Upper lobe of left lung (tissue), 6 donors: ENCODE results near the gene BTBD7. TPM values are rescaled to one million over a fixed set of nuclear protein-coding genes. Genes with fewer than 3 reads are reported as not detected.

Source experiments
- ATAC-seq, 2 donors: fragments of 200-7000 bp; cut with Tn5 transposase; one replicate each; pipeline ENCODE4 v1.9.1; 2022; ENCODE audit warnings: mild to moderate bottlenecking in 2 of 2, moderate library complexity in 2 of 2; ENCODE audit not compliant: low FRiP score in 2 of 2
- DNase-seq, 2 donors: peaks; one replicate each; pipeline ENCODE4 v3.0.0-alpha.2; 2019 to 2020
- H3K27ac ChIP-seq, 4 donors: fragments of 200-600 bp; sonication (generic); one replicate each; pipeline ENCODE4 v1.5.1; 2016 to 2019
- H3K27me3 ChIP-seq, 4 donors: fragments of 200-600 bp; sonication (generic); one replicate each; pipeline ENCODE4 v1.5.1; 2017 to 2019
- H3K36me3 ChIP-seq, 4 donors: fragments of 200-600 bp; sonication (generic); one replicate each; pipeline ENCODE4 v1.5.1; 2016 to 2019
- H3K4me1 ChIP-seq, 4 donors: fragments of 200-600 bp; sonication (generic); one replicate each; pipeline ENCODE4 v1.5.1; 2018 to 2019
- H3K4me3 ChIP-seq, 4 donors: fragments of 200-600 bp; sonication (generic); one replicate each; pipeline ENCODE4 v1.5.1; 2017 to 2019; ENCODE audit warnings: mild to moderate bottlenecking in 2 of 4, moderate library complexity in 1 of 4
- H3K9me3 ChIP-seq, 4 donors: fragments of 200-600 bp; sonication (generic); one replicate each; pipeline ENCODE4 v1.5.1; 2018 to 2019
- EP300 ChIP-seq, 4 donors: sonication (generic); formaldehyde crosslinking; IDR thresholded peaks; one replicate each; pipeline ENCODE4 v1.5.1; 2017; ENCODE audit warnings: antibody characterized with exemption in 4 of 4, control low read depth in 2 of 4
- POLR2A ChIP-seq, 4 donors: fragments of 450-650 bp; IDR thresholded peaks; one replicate each; pipeline ENCODE4 v1.5.1; 2016 to 2017; ENCODE audit warnings: antibody characterized with exemption in 4 of 4, mild to moderate bottlenecking in 2 of 4
- POLR2AphosphoS5 ChIP-seq, 2 donors: sonication (generic); formaldehyde crosslinking; IDR thresholded peaks; one replicate each; pipeline ENCODE4 v1.5.1; 2017; ENCODE audit warnings: antibody characterized with exemption in 2 of 2
- WGBS, 2 donors: methylation state at CpG; one replicate each; pipeline ENCODE4 v1.1.5; 2017 to 2018; 5-methylcytosine and 5-hydroxymethylcytosine counted together
- total RNA-seq, 6 donors: library from RNA; depleted of rRNA in 4 of 6; stranded (reverse); fragments of >200 nt in 4 of 6; gene quantifications; one replicate each; pipeline versions ENCODE4 v1.1.0 to v1.2.1, GENCODE V29; 2016 to 2021
- TF ChIP-seq, protein P1 (sequence below), 6 experiments: fragments of 450-650 bp in 4 of 6; fragments of 200-600 bp in 2 of 6; sonication (generic) in 2 of 6; IDR thresholded peaks; one replicate each; pipeline ENCODE4 v1.5.1; 2016 to 2019; ENCODE audit warnings: antibody characterized with exemption in 6 of 6
- donor health status: DM: no; HTN: no; CAD: no; lungs with moderate emphysema.
- donor health status: DM: no; HTN: yes; CAD: no; lungs with severe emphysema.

Gene BTBD7
- total RNA-seq, 6 donors from 2014 or later, result 15.1 to 46.1 (median 36.9) TPM

DNA sequence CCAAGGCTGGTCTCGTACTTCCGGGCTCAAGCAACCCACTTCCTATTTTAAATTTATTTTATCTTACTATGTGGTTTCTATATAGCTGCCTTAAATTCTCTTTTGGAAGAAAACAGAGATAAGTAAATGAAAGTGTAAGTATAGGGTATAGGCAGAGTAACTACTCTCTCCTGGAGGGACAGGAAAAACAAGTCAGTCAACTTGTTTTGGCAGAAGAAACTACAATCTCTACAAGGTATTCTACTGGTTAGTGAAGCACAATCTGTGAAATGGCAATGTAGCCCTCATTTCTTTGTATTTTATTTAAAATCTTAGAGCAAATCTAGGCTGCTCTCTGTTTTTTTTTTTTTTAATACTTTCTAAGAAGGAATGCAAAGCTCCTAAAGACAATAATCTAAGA lies 70.4 kb downstream of the BTBD7 start:
- DNase-seq (no peak), ATAC-seq (no peak)
- Histone ChIP-seq H3K36me3 (peaks cover 0 to 26% (median 15%) of the 10 kb centered on the region in 4 donors), H3K27ac (no peak overlapping the region), H3K4me1 (no peaks in the 10 kb centered on the region), H3K9me3 (no peaks in the 10 kb centered on the region), H3K27me3 (no peaks in the 10 kb centered on the region), H3K4me3 (no peak overlapping the region)
- WGBS, 2 donors, result 79 to 84% methylated on average over 2 of the region's 2 CpGs
- TF ChIP-seq, protein P1, sequence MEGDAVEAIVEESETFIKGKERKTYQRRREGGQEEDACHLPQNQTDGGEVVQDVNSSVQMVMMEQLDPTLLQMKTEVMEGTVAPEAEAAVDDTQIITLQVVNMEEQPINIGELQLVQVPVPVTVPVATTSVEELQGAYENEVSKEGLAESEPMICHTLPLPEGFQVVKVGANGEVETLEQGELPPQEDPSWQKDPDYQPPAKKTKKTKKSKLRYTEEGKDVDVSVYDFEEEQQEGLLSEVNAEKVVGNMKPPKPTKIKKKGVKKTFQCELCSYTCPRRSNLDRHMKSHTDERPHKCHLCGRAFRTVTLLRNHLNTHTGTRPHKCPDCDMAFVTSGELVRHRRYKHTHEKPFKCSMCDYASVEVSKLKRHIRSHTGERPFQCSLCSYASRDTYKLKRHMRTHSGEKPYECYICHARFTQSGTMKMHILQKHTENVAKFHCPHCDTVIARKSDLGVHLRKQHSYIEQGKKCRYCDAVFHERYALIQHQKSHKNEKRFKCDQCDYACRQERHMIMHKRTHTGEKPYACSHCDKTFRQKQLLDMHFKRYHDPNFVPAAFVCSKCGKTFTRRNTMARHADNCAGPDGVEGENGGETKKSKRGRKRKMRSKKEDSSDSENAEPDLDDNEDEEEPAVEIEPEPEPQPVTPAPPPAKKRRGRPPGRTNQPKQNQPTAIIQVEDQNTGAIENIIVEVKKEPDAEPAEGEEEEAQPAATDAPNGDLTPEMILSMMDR (IDR thresholded peaks at IDR 0.05), result no peak
- TF ChIP-seq POLR2A (IDR thresholded peaks at IDR 0.05) (no peak), EP300 (IDR thresholded peaks at IDR 0.05) (no peak), POLR2AphosphoS5 (IDR thresholded peaks at IDR 0.05) (no peak)

DNA sequence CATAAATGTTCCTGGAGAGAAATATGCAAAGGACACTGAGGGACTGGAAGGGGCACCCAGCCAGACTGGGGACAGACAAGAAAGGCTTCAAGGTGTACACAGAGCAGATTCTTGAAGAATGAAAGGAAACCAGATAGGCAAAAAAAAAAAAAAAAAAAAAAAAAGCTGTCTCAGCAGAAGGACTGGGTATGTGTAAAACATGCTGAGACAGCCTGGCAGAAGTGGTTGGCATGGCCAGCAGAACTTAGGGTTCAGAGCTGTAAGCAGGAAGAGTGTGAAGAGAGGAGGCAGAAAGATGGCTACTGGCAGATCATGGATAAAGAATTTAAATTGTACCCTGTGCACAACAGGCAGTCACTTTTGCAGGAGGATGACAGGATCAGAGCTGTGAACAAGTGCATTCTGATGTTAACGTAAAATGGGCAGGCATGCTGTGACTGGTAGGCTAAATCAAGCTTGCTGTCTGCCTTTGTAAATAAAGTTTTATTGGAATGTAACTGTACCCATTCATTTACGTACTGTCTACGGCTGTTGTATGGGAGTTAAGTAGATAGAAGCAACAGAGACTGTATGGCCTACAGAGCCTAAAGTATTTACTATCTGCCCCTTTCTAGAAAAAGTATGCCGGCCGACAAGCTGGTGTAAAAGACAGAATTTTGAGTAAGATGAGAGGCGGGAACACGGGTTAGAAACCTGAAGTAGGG lies 83.6 kb downstream of the BTBD7 start:
- no peaks in the 10 kb centered on the region for H3K9me3 ChIP-seq
- ATAC-seq (no peak), DNase-seq (no peak)
- TF ChIP-seq EP300 (IDR thresholded peaks at IDR 0.05) (no peak), POLR2A (IDR thresholded peaks at IDR 0.05) (no peak), POLR2AphosphoS5 (IDR thresholded peaks at IDR 0.05) (no peak)
- TF ChIP-seq, protein P1 (IDR thresholded peaks at IDR 0.05), result no peak
- H3K27ac ChIP-seq, result no peak overlapping the region
- H3K4me1 ChIP-seq, result no peaks in the 10 kb centered on the region
- H3K27me3 ChIP-seq, result no peaks in the 10 kb centered on the region
- peaks cover 7 to 97% (median 55%) of the 10 kb centered on the region in 4 donors for H3K36me3 ChIP-seq
- WGBS, 2 donors, result 96 to 98% methylated on average over 7 of the region's 7 CpGs
- no peak overlapping the region for H3K4me3 ChIP-seq

DNA sequence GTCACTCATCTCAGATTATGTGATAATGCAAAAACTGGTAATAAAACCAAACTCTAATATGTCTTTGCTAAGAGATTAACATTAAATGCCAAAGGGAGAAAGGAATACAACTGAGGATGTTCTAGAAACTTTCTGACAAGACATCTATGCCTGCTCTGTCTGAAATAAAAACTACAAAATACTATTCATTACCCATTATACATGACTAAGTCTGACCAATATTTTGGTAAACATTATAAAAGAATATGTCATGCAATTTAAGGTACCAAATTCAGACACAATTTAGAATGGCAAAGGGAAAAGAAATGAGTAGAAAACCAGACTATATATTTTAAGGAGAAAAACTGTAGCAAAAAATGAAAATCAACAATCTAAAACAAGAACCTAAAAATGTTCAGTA lies 86.3 kb downstream of the BTBD7 start:
- H3K4me1 ChIP-seq, result no peaks in the 10 kb centered on the region
- no peaks in the 10 kb centered on the region for H3K9me3 ChIP-seq
- peaks cover 13 to 99% (median 65%) of the 10 kb centered on the region in 4 donors for H3K36me3 ChIP-seq
- H3K27ac ChIP-seq, result no peak overlapping the region
- no peak overlapping the region for H3K4me3 ChIP-seq
- ATAC-seq (no peak), DNase-seq (no peak)
- TF ChIP-seq EP300 (IDR thresholded peaks at IDR 0.05) (no peak), POLR2AphosphoS5 (IDR thresholded peaks at IDR 0.05) (no peak), POLR2A (IDR thresholded peaks at IDR 0.05) (no peak)
- TF ChIP-seq, protein P1 (IDR thresholded peaks at IDR 0.05), result no peak
- H3K27me3 ChIP-seq, result no peaks in the 10 kb centered on the region

DNA sequence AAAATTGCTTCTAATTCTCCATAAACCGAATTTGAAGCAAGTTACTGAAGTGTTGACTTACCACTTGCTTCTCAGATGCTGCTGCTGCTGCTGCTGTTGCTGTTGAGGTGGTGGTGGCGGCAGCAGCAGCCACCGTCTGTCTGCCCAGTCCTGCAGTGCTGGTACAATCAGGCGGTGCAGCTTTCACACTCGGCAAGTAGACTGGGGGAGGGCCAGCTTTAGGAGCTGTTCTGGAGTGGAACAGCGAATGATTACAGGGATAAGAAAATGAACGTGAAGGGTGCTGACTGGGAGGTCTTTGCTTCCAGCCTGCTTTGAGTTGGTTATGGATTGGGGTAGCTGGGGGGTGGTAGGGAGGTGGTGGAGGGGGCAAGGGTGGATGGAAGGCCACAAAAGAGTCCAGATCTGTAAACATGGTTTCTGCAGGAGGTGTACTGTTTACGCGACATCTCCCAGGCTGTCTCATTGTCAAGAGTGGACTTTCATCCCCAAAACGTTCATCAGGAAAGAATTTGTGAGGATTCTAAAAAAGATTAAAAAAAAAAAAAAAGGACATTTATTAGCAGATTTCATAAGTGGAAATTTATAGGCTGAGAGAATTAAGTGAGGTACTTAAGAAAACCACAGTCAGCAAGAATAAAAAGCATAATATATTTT lies 86.9 kb downstream of the BTBD7 start:
- Histone ChIP-seq H3K4me3 (no peak overlapping the region), H3K9me3 (no peaks in the 10 kb centered on the region), H3K36me3 (peaks cover 16 to 99% (median 69%) of the 10 kb centered on the region in 4 donors), H3K27ac (no peak overlapping the region), H3K27me3 (no peaks in the 10 kb centered on the region), H3K4me1 (no peaks in the 10 kb centered on the region)
- ATAC-seq (no peak), DNase-seq (no peak)
- WGBS, 2 donors, result 87% methylated on average over 10 of the region's 10 CpGs
- no peak for TF ChIP-seq POLR2A (IDR thresholded peaks at IDR 0.05)
- TF ChIP-seq, protein P1 (IDR thresholded peaks at IDR 0.05), result no peak
- no peak for TF ChIP-seq POLR2AphosphoS5 (IDR thresholded peaks at IDR 0.05)
- no peak for TF ChIP-seq EP300 (IDR thresholded peaks at IDR 0.05)

DNA sequence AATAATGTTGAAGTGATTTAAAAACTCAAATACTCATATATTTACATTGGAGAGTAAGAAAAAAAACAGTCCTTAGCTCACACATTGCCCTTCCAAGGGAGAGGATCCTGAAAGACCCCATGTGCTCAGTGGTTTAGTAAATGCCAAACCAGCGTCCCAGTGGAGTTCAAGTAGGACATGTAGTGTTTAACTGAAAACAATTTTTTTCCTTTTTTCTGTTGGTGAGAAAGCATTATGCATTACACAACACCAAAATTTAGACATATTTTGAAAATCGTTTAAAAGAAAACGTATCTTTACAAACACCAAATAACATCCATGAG lies 92.2 kb downstream of the BTBD7 start:
- no peak for DNase-seq
- Histone ChIP-seq H3K27ac (no peak overlapping the region), H3K27me3 (no peaks in the 10 kb centered on the region), H3K9me3 (no peaks in the 10 kb centered on the region), H3K4me1 (no peaks in the 10 kb centered on the region), H3K36me3 (peaks cover 16 to 68% (median 46%) of the 10 kb centered on the region in 4 donors), H3K4me3 (no peak overlapping the region)
- 81 to 84% methylated on average over 3 of the region's 3 CpGs for WGBS, 2 donors
- ATAC-seq, result no peak
- TF ChIP-seq EP300 (IDR thresholded peaks at IDR 0.05), result no peak
- no peak for TF ChIP-seq POLR2AphosphoS5 (IDR thresholded peaks at IDR 0.05)
- TF ChIP-seq, protein P1 (IDR thresholded peaks at IDR 0.05), result no peak
- no peak for TF ChIP-seq POLR2A (IDR thresholded peaks at IDR 0.05)
